Smooth muscle cell (in vitro differentiated cells): ENCODE results near the gene TANC1. TPM values are rescaled to one million over a fixed set of nuclear protein-coding genes. Genes with fewer than 3 reads are reported as not detected.

Source experiments
- DNase-seq: peaks from one replicate; lab custom pipeline; 2025; ENCODE audit not compliant: unreplicated experiment; lab: John Stamatoyannopoulos, UW
- H2AFZ ChIP-seq: fragments of 200-600 bp; sonication (generic); 2 replicates; pipeline ENCODE4 v1.6.0; 2016; ENCODE audit warnings: antibody characterized with exemption, low read depth, mild to moderate bottlenecking
- H3F3A ChIP-seq: fragments of 200-600 bp; sonication (generic); 2 replicates; pipeline ENCODE4 v1.6.0; 2017; ENCODE audit warnings: antibody characterized with exemption, low read depth
- H3K27ac ChIP-seq: fragments of 200-600 bp; sonication (generic); 2 replicates; pipeline ENCODE4 v1.5.1; 2016; ENCODE audit warnings: low read depth, mild to moderate bottlenecking
- H3K27me3 ChIP-seq: fragments of 200-600 bp; sonication (generic); 2 replicates; pipeline ENCODE4 v1.6.1; 2016; ENCODE audit warnings: low read depth, mild to moderate bottlenecking
- H3K36me3 ChIP-seq: fragments of 200-600 bp; sonication (generic); 2 replicates; pipeline ENCODE4 v1.5.1; 2016; ENCODE audit warnings: low read depth
- H3K4me1 ChIP-seq: fragments of 200-600 bp; sonication (generic); 2 replicates; pipeline ENCODE4 v1.5.1; 2016; ENCODE audit warnings: low read depth
- H3K4me2 ChIP-seq: fragments of 200-600 bp; sonication (generic); 2 replicates; pipeline ENCODE4 v1.6.0; 2016; ENCODE audit warnings: mild to moderate bottlenecking
- H3K4me3 ChIP-seq: fragments of 200-600 bp; sonication (generic); 2 replicates; pipeline ENCODE4 v1.5.1; 2016; ENCODE audit warnings: mild to moderate bottlenecking
- H3K79me2 ChIP-seq: fragments of 200-600 bp; sonication (generic); 2 replicates; pipeline ENCODE4 v1.6.0; 2016; ENCODE audit warnings: low read depth, mild to moderate bottlenecking
- H3K9ac ChIP-seq: fragments of 200-600 bp; sonication (generic); 2 replicates; pipeline ENCODE4 v1.6.0; 2016; ENCODE audit warnings: low read depth
- H3K9me3 ChIP-seq: fragments of 200-600 bp; sonication (generic); replicated peaks from 2 replicates; pipeline ENCODE4 v1.5.1; 2016; ENCODE audit warnings: low read depth
- H4K20me1 ChIP-seq: fragments of 200-600 bp; sonication (generic); 2 replicates; pipeline ENCODE4 v1.6.0; 2016; ENCODE audit warnings: low read depth
- CTCF ChIP-seq: fragments of 200-600 bp; sonication (generic); IDR thresholded peaks from 2 replicates; pipeline ENCODE4 v1.5.1; 2017; ENCODE audit warnings: borderline replicate concordance, mild to moderate bottlenecking, antibody characterized with exemption; ENCODE audit not compliant: insufficient read depth, poor library complexity, severe bottlenecking
- WGBS: methylation state at CpG from one replicate; pipeline ENCODE4 v1.1.7; 2016; ENCODE audit warnings: low lambda C conversion rate; 5-methylcytosine and 5-hydroxymethylcytosine counted together
- polyA plus RNA-seq: library from polyadenylated mRNA; unstranded; fragments of >200 nt; fragmentation: Nextera tagmentation; extraction: Ambion mirVana; gene quantifications from 2 replicates; pipeline ENCODE4 v1.2.1, GENCODE V29; 2016
- total RNA-seq: library from RNA; depleted of rRNA; stranded (reverse); fragments of >200 nt; gene quantifications from 2 replicates; pipeline ENCODE4 v1.2.3, GENCODE V29; 2014

The TANC1 gene
- total and polyA plus RNA-seq, 2 experiments from 2014 or later: 9.1 to 30.8 TPM

- Histone ChIP-seq H3K4me3 (no peak overlapping the region), H3K79me2 (peaks cover 19% of the 10 kb centered on the region), H3K4me1 (peaks cover 9% of the 10 kb centered on the region), H3K27ac (peak overlapping the region; percentile 96), H3K27me3 (no peaks in the 10 kb centered on the region), H3K9me3 (no peaks in the 10 kb centered on the region), H3K36me3 (no peaks in the 10 kb centered on the region), H3F3A (no peaks in the 10 kb centered on the region), H4K20me1 (no peaks in the 10 kb centered on the region), H2AFZ (no peak overlapping the region), H3K4me2 (peak overlapping the region; percentile 50), H3K9ac (peak overlapping the region; percentile 74)
- 85% methylated on average over 9 of the region's 9 CpGs for WGBS
- no peak for TF ChIP-seq CTCF
- DNase-seq: no peak
Observed at GRCh38 chr2:159123786-159124185, 155.3 kb downstream of the TANC1 start.

- Histone ChIP-seq H3K4me1 (peaks cover 15% of the 10 kb centered on the region), H3K4me3 (no peak overlapping the region), H3K9ac (peak overlapping the region; percentile 74), H3K27ac (peak overlapping the region; percentile 96), H3K79me2 (peaks cover 19% of the 10 kb centered on the region), H3K9me3 (no peaks in the 10 kb centered on the region), H2AFZ (no peak overlapping the region), H4K20me1 (no peaks in the 10 kb centered on the region), H3K36me3 (no peaks in the 10 kb centered on the region), H3K4me2 (peak overlapping the region; percentile 60), H3K27me3 (no peaks in the 10 kb centered on the region), H3F3A (no peaks in the 10 kb centered on the region)
- WGBS: 0% methylated on average over 5 of the region's 5 CpGs
- no peak for TF ChIP-seq CTCF
- no peak for DNase-seq
Observed at GRCh38 chr2:159124441-159124911, 156.0 kb downstream of the TANC1 start.

- Histone ChIP-seq H3K9ac (peak overlapping the region; percentile 54), H2AFZ (no peak overlapping the region), H3K4me1 (peaks cover 18% of the 10 kb centered on the region), H3K4me3 (no peak overlapping the region), H3K79me2 (peaks cover 19% of the 10 kb centered on the region), H4K20me1 (no peaks in the 10 kb centered on the region), H3K27me3 (no peaks in the 10 kb centered on the region), H3F3A (no peaks in the 10 kb centered on the region), H3K9me3 (no peaks in the 10 kb centered on the region), H3K27ac (peak overlapping the region; percentile 96), H3K36me3 (no peaks in the 10 kb centered on the region), H3K4me2 (peak overlapping the region; percentile 60)
- no peak for TF ChIP-seq CTCF
- 17% methylated on average over 3 of the region's 3 CpGs for WGBS
- peak; percentile 16 for DNase-seq
Observed at GRCh38 chr2:159124931-159125467, 156.6 kb downstream of the TANC1 start.

GRCh38 chr2:159125858-159126257, 157.4 kb downstream of the TANC1 start:
- Histone ChIP-seq H3K36me3 (no peaks in the 10 kb centered on the region), H3K9me3 (no peaks in the 10 kb centered on the region), H3K4me1 (peaks cover 21% of the 10 kb centered on the region), H3K27me3 (no peaks in the 10 kb centered on the region), H3F3A (peaks cover 6% of the 10 kb centered on the region), H3K9ac (no peak overlapping the region), H2AFZ (no peak overlapping the region), H3K4me3 (no peak overlapping the region), H4K20me1 (no peaks in the 10 kb centered on the region), H3K27ac (peak overlapping the region; percentile 96), H3K79me2 (peaks cover 20% of the 10 kb centered on the region), H3K4me2 (peak overlapping the region; percentile 12)
- no peak for DNase-seq
- WGBS: 73% methylated on average over 4 of the region's 4 CpGs
- TF ChIP-seq CTCF: no peak
